H1 (cell line): ENCODE results near the gene ITPKB. TPM values are rescaled to one million over a fixed set of nuclear protein-coding genes. Genes with fewer than 3 reads are reported as not detected.

ENCODE experiments used
- CTCF ChIA-PET: fragments of 300-600 bp; sonication (Branson Sonifier 250); formaldehyde crosslinking; loops from one replicate; lab custom pipeline; 2021; ENCODE audit not compliant: partially characterized antibody; lab: Charles Lee
- POLR2A ChIA-PET: fragments of 300-600 bp; sonication (Branson Sonifier 250); formaldehyde crosslinking; loops from one replicate; lab custom pipeline; 2021; ENCODE audit warnings: inconsistent platforms; ENCODE audit not compliant: partially characterized antibody; lab: Charles Lee
- DNase-seq, 2 experiments: peaks; one replicate each; pipeline versions ENCODE4 v3.0.0 to v3.0.0-alpha.2; 2010 to 2022; ENCODE audit warnings: low spot score in 2 of 2, low read depth in 1 of 2, mixed read lengths in 1 of 2
- FAIRE-seq: peaks from 2 replicates; lab custom pipeline; 2011; peaks lifted over from hg19 to GRCh38; lab: Jason Lieb, UNC
- H2AFZ ChIP-seq: 2 replicates; pipeline ENCODE4 v1.8.1; 2012; ENCODE audit warnings: low read length, inconsistent platforms
- H2AK5ac ChIP-seq: 2 replicates; pipeline ENCODE4 v1.6.1; 2013; ENCODE audit warnings: low read depth, low read length
- H2BK120ac ChIP-seq: replicated peaks from 2 replicates; pipeline ENCODE3; 2013; ENCODE audit warnings: low read depth, low read length, inconsistent platforms
- H2BK12ac ChIP-seq: 2 replicates; pipeline ENCODE4 v1.6.1; 2013; ENCODE audit warnings: low read depth, low read length
- H2BK15ac ChIP-seq: 2 replicates; pipeline ENCODE4 v1.6.1; 2013; ENCODE audit warnings: low read length
- H2BK20ac ChIP-seq: 2 replicates; pipeline ENCODE4 v1.6.1; 2013; ENCODE audit warnings: low read length
- H2BK5ac ChIP-seq: 2 replicates; pipeline ENCODE4 v1.6.1; 2013; ENCODE audit warnings: low read depth, low read length
- H3K14ac ChIP-seq: 2 replicates; pipeline ENCODE4 v1.6.1; 2013; ENCODE audit warnings: inconsistent platforms; ENCODE audit not compliant: insufficient read length
- H3K18ac ChIP-seq: 2 replicates; pipeline ENCODE4 v1.6.1; 2013; ENCODE audit warnings: low read length; ENCODE audit errors: extremely low read depth
- H3K23ac ChIP-seq: 2 replicates; pipeline ENCODE4 v1.6.1; 2013; ENCODE audit warnings: inconsistent platforms; ENCODE audit not compliant: insufficient read length
- H3K23me2 ChIP-seq: 2 replicates; pipeline ENCODE4 v1.6.1; 2013; ENCODE audit warnings: low read depth, low read length
- H3K27ac ChIP-seq: 2 replicates; pipeline ENCODE4 v1.6.1; 2011; ENCODE audit warnings: low read depth, low read length, inconsistent platforms
- H3K27me3 ChIP-seq, 4 experiments: replicated peaks in 1 of 4; 1 replicate in 1 of 4; 2 replicates in 3 of 4; pipeline versions ENCODE4 v1.6.1 to v1.8.1; 2011 to 2013; ENCODE audit warnings: low read length in 3 of 4, mild to moderate bottlenecking in 3 of 4, inconsistent platforms in 2 of 4, mixed read lengths in 2 of 4, moderate library complexity in 1 of 4; ENCODE audit not compliant: control insufficient read depth in 3 of 4, insufficient read depth in 3 of 4; ENCODE audit errors: extremely low read depth in 1 of 4
- H3K36me3 ChIP-seq, 4 experiments: 2 replicates each; pipeline versions ENCODE4 v1.6.1 to v1.8.1; 2011 to 2013; ENCODE audit warnings: mild to moderate bottlenecking in 4 of 4, low read length in 3 of 4, moderate library complexity in 2 of 4, control low read depth in 1 of 4, inconsistent platforms in 1 of 4; ENCODE audit not compliant: insufficient read depth in 4 of 4, control insufficient read depth in 2 of 4
- H3K4ac ChIP-seq: replicated peaks from 2 replicates; pipeline ENCODE3; 2013; ENCODE audit warnings: low read length, low read depth, mixed read lengths, inconsistent platforms; ENCODE audit not compliant: insufficient read length
- H3K4me1 ChIP-seq, 4 experiments: replicated peaks in 1 of 4; 1 replicate in 1 of 4; 2 replicates in 3 of 4; pipeline versions ENCODE4 v1.6.1 to v1.8.1; 2011 to 2013; ENCODE audit warnings: low read length in 3 of 4, inconsistent platforms in 2 of 4, mixed read lengths in 1 of 4; ENCODE audit not compliant: insufficient read depth in 4 of 4, control insufficient read depth in 3 of 4
- H3K4me2 ChIP-seq, 2 experiments: 2 replicates each; pipeline versions ENCODE4 v1.6.1 to v1.8.1; 2011 to 2013; ENCODE audit warnings: low read depth in 2 of 2, low read length in 2 of 2, control low read depth in 1 of 2, inconsistent platforms in 1 of 2, mild to moderate bottlenecking in 1 of 2; ENCODE audit not compliant: insufficient read depth in 1 of 2
- H3K4me3 ChIP-seq, 4 experiments: fragments of 200-600, 300-600 bp in 1 of 4; sonication (generic), shearing (Covaris generic), sonication (Bioruptor Twin) in 1 of 4; 2 replicates each; pipeline versions ENCODE4 v1.5.1 to v1.8.1; 2011 to 2016; ENCODE audit warnings: low read length in 4 of 4, low read depth in 3 of 4, control low read depth in 2 of 4, inconsistent platforms in 2 of 4, mild to moderate bottlenecking in 2 of 4, mixed read lengths in 1 of 4, moderate library complexity in 1 of 4; ENCODE audit not compliant: insufficient read depth in 2 of 4; ENCODE audit errors: extremely low read depth in 1 of 4
- H3K56ac ChIP-seq: replicated peaks from 2 replicates; pipeline ENCODE3; 2013; ENCODE audit warnings: low read depth, mild to moderate bottlenecking, mixed read lengths, low read length, inconsistent platforms; ENCODE audit not compliant: insufficient read length
- H3K79me1 ChIP-seq: 2 replicates; pipeline ENCODE4 v1.6.1; 2013; ENCODE audit warnings: low read depth, low read length, control low read depth
- H3K79me2 ChIP-seq, 2 experiments: 2 replicates each; pipeline versions ENCODE4 v1.6.1 to v1.8.1; 2012 to 2013; ENCODE audit warnings: low read length in 2 of 2, mild to moderate bottlenecking in 2 of 2, inconsistent platforms in 1 of 2; ENCODE audit not compliant: insufficient read depth in 2 of 2, control insufficient read depth in 1 of 2
- H3K9ac ChIP-seq, 4 experiments: replicated peaks in 1 of 4; 1 replicate in 1 of 4; 2 replicates in 3 of 4; pipeline versions ENCODE4 v1.6.1 to v1.8.1; 2011 to 2013; ENCODE audit warnings: low read depth in 3 of 4, low read length in 3 of 4, control low read depth in 2 of 4, mild to moderate bottlenecking in 2 of 4, moderate library complexity in 2 of 4, inconsistent platforms in 1 of 4; ENCODE audit errors: extremely low read depth in 1 of 4
- H3K9me3 ChIP-seq, 2 experiments: 2 replicates each; pipeline versions ENCODE4 v1.6.1 to v1.8.1; 2012 to 2013; ENCODE audit warnings: mild to moderate bottlenecking in 2 of 2, moderate library complexity in 2 of 2, control low read depth in 1 of 2, inconsistent platforms in 1 of 2, low read depth in 1 of 2, low read length in 1 of 2, mixed read lengths in 1 of 2; ENCODE audit not compliant: insufficient read depth in 2 of 2
- H4K20me1 ChIP-seq, 2 experiments: replicated peaks in 1 of 2; 2 replicates each; pipeline versions ENCODE3 to v1.8.1; 2011 to 2013; ENCODE audit warnings: inconsistent platforms in 2 of 2, low read length in 2 of 2, mild to moderate bottlenecking in 1 of 2; ENCODE audit not compliant: insufficient read depth in 2 of 2, control insufficient read depth in 1 of 2
- H4K5ac ChIP-seq: 2 replicates; pipeline ENCODE4 v1.6.1; 2013; ENCODE audit warnings: low read length, low read depth, mixed read lengths, inconsistent platforms; ENCODE audit not compliant: insufficient read length
- H4K8ac ChIP-seq: 2 replicates; pipeline ENCODE4 v1.8.0; 2013; ENCODE audit warnings: mild to moderate bottlenecking, moderate library complexity, low read length, inconsistent platforms; ENCODE audit not compliant: insufficient read depth; ENCODE audit errors: extremely low read depth
- H4K91ac ChIP-seq: replicated peaks from 2 replicates; pipeline ENCODE3; 2013; ENCODE audit warnings: low read length, mixed read lengths, inconsistent platforms; ENCODE audit not compliant: insufficient read length
- POLR2AphosphoS5 ChIP-seq: IDR thresholded peaks from 2 replicates; pipeline ENCODE4 v1.6.1; 2011; ENCODE audit warnings: low read depth, low read length
- SIN3A ChIP-seq, 2 experiments: IDR thresholded peaks in 1 of 2; conservative IDR thresholded peaks in 1 of 2; 2 replicates each; pipeline ENCODE4 v1.6.1; 2011 to 2012; ENCODE audit warnings: low read length in 2 of 2, improper control_type of control experiment in 1 of 2, low read depth in 1 of 2, mild to moderate bottlenecking in 1 of 2
- WGBS, 2 experiments: shearing (Covaris generic) in 1 of 2; methylation state at CpG; one replicate each; pipeline versions ENCODE4 v1.1.6 to v1.1.7; 2013 to 2015; ENCODE audit warnings: low lambda C conversion rate in 2 of 2, mixed read lengths in 2 of 2, inconsistent platforms in 1 of 2, low coverage in 1 of 2, missing lambda C conversion rate in 1 of 2; ENCODE audit not compliant: insufficient replicate concordance in 2 of 2, insufficient coverage in 1 of 2, insufficient read length in 1 of 2; ENCODE audit errors: extremely low coverage in 1 of 2, missing lambda C conversion rate in 1 of 2; 5-methylcytosine and 5-hydroxymethylcytosine counted together
- polyA plus RNA-seq, 7 experiments: library from polyadenylated mRNA; depleted of rRNA in 3 of 7; stranded (reverse) in 5 of 7; unstranded in 2 of 7; fragments of >200 nt in 5 of 7; fragments of 200-250 nt in 2 of 7; gene quantifications; 1 replicate in 5 of 7; 2 replicates in 1 of 7; 4 replicates in 1 of 7; pipeline versions ENCODE4 v1.2.1 to v1.2.3, GENCODE V29; 2011 to 2013; ENCODE audit warnings: missing spikeins in 2 of 7, mixed read lengths in 2 of 7
- total RNA-seq: library from RNA; stranded (reverse); fragmentation: NEBNext Ultra II Directional; extraction: Animal tissue kit (Norgen Biotek cat#: 25700); gene quantifications from 2 replicates; pipeline ENCODE4 v1.2.1, GENCODE V29; 2021

The ITPKB gene
- total and polyA plus RNA-seq, 2 of the 8 experiments (the other 6 are each of a cell fraction or from before 2014, with no cell fraction given), result 1.7 to 4.8 TPM

DNA sequence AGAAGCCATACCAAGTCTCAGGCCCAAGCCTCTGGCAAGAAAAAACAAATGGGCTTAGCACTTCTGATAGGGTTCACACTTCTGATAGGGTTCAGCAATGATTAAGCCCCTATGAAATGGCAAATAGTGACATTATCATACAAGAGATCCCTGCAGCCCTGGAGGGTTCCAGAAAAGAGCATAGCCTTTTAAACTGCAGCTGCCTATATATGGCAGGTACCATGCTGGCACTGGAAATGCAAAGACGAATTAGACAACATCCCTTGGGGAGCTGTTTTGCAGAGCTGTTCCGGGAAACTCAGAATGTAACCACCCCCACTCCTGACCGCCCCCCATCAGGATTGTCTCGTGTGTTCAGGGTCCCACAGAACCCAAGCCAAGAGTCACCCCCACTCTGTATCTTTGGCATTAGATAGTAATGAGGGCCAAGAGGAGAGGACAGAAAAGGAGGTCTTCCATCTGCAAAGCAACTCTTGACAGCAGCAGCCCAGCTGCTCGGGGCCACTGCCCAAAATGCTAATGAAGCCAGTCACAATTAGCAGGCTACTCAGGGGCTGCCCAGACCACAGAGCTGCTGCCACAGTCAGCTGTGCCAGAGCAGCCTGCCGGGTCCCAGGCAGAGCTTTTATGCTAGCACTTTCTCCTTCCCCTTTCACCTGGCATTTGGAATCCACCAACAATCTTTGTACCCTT, 50.9 kb downstream of the ITPKB start:
- Histone ChIP-seq H3K4me3 (no peak overlapping the region), H4K8ac (no peak overlapping the region), H3K14ac (no peak overlapping the region), H3K18ac (no peak overlapping the region), H4K5ac (no peak overlapping the region), H2AK5ac (no peak overlapping the region), H3K23ac (no peak overlapping the region), H3K4ac (no peak overlapping the region), H3K56ac (no peak overlapping the region), H3K4me2 (no peak overlapping the region), H3K23me2 (no peaks in the 10 kb centered on the region), H2BK20ac (no peak overlapping the region), H3K79me2 (no peaks in the 10 kb centered on the region), H2BK15ac (no peak overlapping the region), H4K91ac (no peak overlapping the region), H3K27me3 (peaks cover 0 to 4% (median 0%) of the 10 kb centered on the region in 4 experiments; a peak in 1 of 7 replicates), H3K79me1 (no peaks in the 10 kb centered on the region), H3K4me1 (peaks cover 2 to 9% (median 5%) of the 10 kb centered on the region in 4 experiments), H2BK12ac (no peak overlapping the region), H3K9ac (no peak overlapping the region), H4K20me1 (no peaks in the 10 kb centered on the region), H3K9me3 (no peaks in the 10 kb centered on the region), H2BK5ac (no peak overlapping the region), H3K27ac (no peak overlapping the region), H2BK120ac (no peak overlapping the region), H3K36me3 (no peaks in the 10 kb centered on the region), H2AFZ (no peak overlapping the region)
- FAIRE-seq, result no peak
- POLR2A ChIA-PET, result interaction anchor here (0.8 to 1.7 kb wide), 3 partner anchors 13 to 33 kb away, joined by 3 to 5 read pairs (median 5); no protein-coding TSS in a partner anchor
- CTCF ChIA-PET, result interaction anchor here (0.6 to 3.0 kb wide), 15 partner anchors 12 to 140 kb away, joined by 3 to 14 read pairs (median 4); no protein-coding TSS in a partner anchor
- TF ChIP-seq POLR2AphosphoS5, result no peak
- peak; percentile 58 to 87; a peak in 2 of 4 replicates for TF ChIP-seq SIN3A (conservative IDR thresholded peaks at IDR 0.05 in 1 of 2, IDR thresholded peaks at IDR 0.05 in 1 of 2; ENCODE audit: low read depth in 1 of 2, low read length in 2 of 2)
- 71% methylated on average over 6 of the region's 6 CpGs; no CpG with 5 or more reads in 1 of the 2 experiments for WGBS, 2 experiments
- DNase-seq, result no peak
